H1 (cell line): ENCODE data around the gene CISTR. TPM values are rescaled to one million over a fixed set of nuclear protein-coding genes. Genes with fewer than 3 reads are reported as not detected.

Experiments
- CTCF ChIA-PET: fragments of 300-600 bp; sonication (Branson Sonifier 250); formaldehyde crosslinking; loops from one replicate; lab custom pipeline; 2021; ENCODE audit not compliant: partially characterized antibody; lab: Charles Lee
- POLR2A ChIA-PET: fragments of 300-600 bp; sonication (Branson Sonifier 250); formaldehyde crosslinking; loops from one replicate; lab custom pipeline; 2021; ENCODE audit warnings: inconsistent platforms; ENCODE audit not compliant: partially characterized antibody; lab: Charles Lee
- DNase-seq, 2 experiments: peaks; one replicate each; pipeline versions ENCODE4 v3.0.0 to v3.0.0-alpha.2; 2010 to 2022; ENCODE audit warnings: low spot score in 2 of 2, low read depth in 1 of 2, mixed read lengths in 1 of 2
- FAIRE-seq: peaks from 2 replicates; lab custom pipeline; 2011; peaks lifted over from hg19 to GRCh38; lab: Jason Lieb, UNC
- H2AFZ ChIP-seq: 2 replicates; pipeline ENCODE4 v1.8.1; 2012; ENCODE audit warnings: low read length, inconsistent platforms
- H2AK5ac ChIP-seq: 2 replicates; pipeline ENCODE4 v1.6.1; 2013; ENCODE audit warnings: low read depth, low read length
- H2BK120ac ChIP-seq: replicated peaks from 2 replicates; pipeline ENCODE3; 2013; ENCODE audit warnings: low read depth, low read length, inconsistent platforms
- H2BK12ac ChIP-seq: 2 replicates; pipeline ENCODE4 v1.6.1; 2013; ENCODE audit warnings: low read depth, low read length
- H2BK15ac ChIP-seq: 2 replicates; pipeline ENCODE4 v1.6.1; 2013; ENCODE audit warnings: low read length
- H2BK20ac ChIP-seq: 2 replicates; pipeline ENCODE4 v1.6.1; 2013; ENCODE audit warnings: low read length
- H2BK5ac ChIP-seq: 2 replicates; pipeline ENCODE4 v1.6.1; 2013; ENCODE audit warnings: low read depth, low read length
- H3K14ac ChIP-seq: 2 replicates; pipeline ENCODE4 v1.6.1; 2013; ENCODE audit warnings: inconsistent platforms; ENCODE audit not compliant: insufficient read length
- H3K18ac ChIP-seq: 2 replicates; pipeline ENCODE4 v1.6.1; 2013; ENCODE audit warnings: low read length; ENCODE audit errors: extremely low read depth
- H3K23ac ChIP-seq: 2 replicates; pipeline ENCODE4 v1.6.1; 2013; ENCODE audit warnings: inconsistent platforms; ENCODE audit not compliant: insufficient read length
- H3K23me2 ChIP-seq: 2 replicates; pipeline ENCODE4 v1.6.1; 2013; ENCODE audit warnings: low read depth, low read length
- H3K27ac ChIP-seq: 2 replicates; pipeline ENCODE4 v1.6.1; 2011; ENCODE audit warnings: low read depth, low read length, inconsistent platforms
- H3K27me3 ChIP-seq, 4 experiments: replicated peaks in 1 of 4; 1 replicate in 1 of 4; 2 replicates in 3 of 4; pipeline versions ENCODE4 v1.6.1 to v1.8.1; 2011 to 2013; ENCODE audit warnings: low read length in 3 of 4, mild to moderate bottlenecking in 3 of 4, inconsistent platforms in 2 of 4, mixed read lengths in 2 of 4, moderate library complexity in 1 of 4; ENCODE audit not compliant: control insufficient read depth in 3 of 4, insufficient read depth in 3 of 4; ENCODE audit errors: extremely low read depth in 1 of 4
- H3K36me3 ChIP-seq, 4 experiments: 2 replicates each; pipeline versions ENCODE4 v1.6.1 to v1.8.1; 2011 to 2013; ENCODE audit warnings: mild to moderate bottlenecking in 4 of 4, low read length in 3 of 4, moderate library complexity in 2 of 4, control low read depth in 1 of 4, inconsistent platforms in 1 of 4; ENCODE audit not compliant: insufficient read depth in 4 of 4, control insufficient read depth in 2 of 4
- H3K4ac ChIP-seq: replicated peaks from 2 replicates; pipeline ENCODE3; 2013; ENCODE audit warnings: low read length, low read depth, mixed read lengths, inconsistent platforms; ENCODE audit not compliant: insufficient read length
- H3K4me1 ChIP-seq, 4 experiments: replicated peaks in 1 of 4; 1 replicate in 1 of 4; 2 replicates in 3 of 4; pipeline versions ENCODE4 v1.6.1 to v1.8.1; 2011 to 2013; ENCODE audit warnings: low read length in 3 of 4, inconsistent platforms in 2 of 4, mixed read lengths in 1 of 4; ENCODE audit not compliant: insufficient read depth in 4 of 4, control insufficient read depth in 3 of 4
- H3K4me2 ChIP-seq, 2 experiments: 2 replicates each; pipeline versions ENCODE4 v1.6.1 to v1.8.1; 2011 to 2013; ENCODE audit warnings: low read depth in 2 of 2, low read length in 2 of 2, control low read depth in 1 of 2, inconsistent platforms in 1 of 2, mild to moderate bottlenecking in 1 of 2; ENCODE audit not compliant: insufficient read depth in 1 of 2
- H3K4me3 ChIP-seq, 4 experiments: fragments of 200-600, 300-600 bp in 1 of 4; sonication (generic), shearing (Covaris generic), sonication (Bioruptor Twin) in 1 of 4; 2 replicates each; pipeline versions ENCODE4 v1.5.1 to v1.8.1; 2011 to 2016; ENCODE audit warnings: low read length in 4 of 4, low read depth in 3 of 4, control low read depth in 2 of 4, inconsistent platforms in 2 of 4, mild to moderate bottlenecking in 2 of 4, mixed read lengths in 1 of 4, moderate library complexity in 1 of 4; ENCODE audit not compliant: insufficient read depth in 2 of 4; ENCODE audit errors: extremely low read depth in 1 of 4
- H3K56ac ChIP-seq: replicated peaks from 2 replicates; pipeline ENCODE3; 2013; ENCODE audit warnings: low read depth, mild to moderate bottlenecking, mixed read lengths, low read length, inconsistent platforms; ENCODE audit not compliant: insufficient read length
- H3K79me1 ChIP-seq: 2 replicates; pipeline ENCODE4 v1.6.1; 2013; ENCODE audit warnings: low read depth, low read length, control low read depth
- H3K79me2 ChIP-seq, 2 experiments: 2 replicates each; pipeline versions ENCODE4 v1.6.1 to v1.8.1; 2012 to 2013; ENCODE audit warnings: low read length in 2 of 2, mild to moderate bottlenecking in 2 of 2, inconsistent platforms in 1 of 2; ENCODE audit not compliant: insufficient read depth in 2 of 2, control insufficient read depth in 1 of 2
- H3K9ac ChIP-seq, 4 experiments: replicated peaks in 1 of 4; 1 replicate in 1 of 4; 2 replicates in 3 of 4; pipeline versions ENCODE4 v1.6.1 to v1.8.1; 2011 to 2013; ENCODE audit warnings: low read depth in 3 of 4, low read length in 3 of 4, control low read depth in 2 of 4, mild to moderate bottlenecking in 2 of 4, moderate library complexity in 2 of 4, inconsistent platforms in 1 of 4; ENCODE audit errors: extremely low read depth in 1 of 4
- H3K9me3 ChIP-seq, 2 experiments: 2 replicates each; pipeline versions ENCODE4 v1.6.1 to v1.8.1; 2012 to 2013; ENCODE audit warnings: mild to moderate bottlenecking in 2 of 2, moderate library complexity in 2 of 2, control low read depth in 1 of 2, inconsistent platforms in 1 of 2, low read depth in 1 of 2, low read length in 1 of 2, mixed read lengths in 1 of 2; ENCODE audit not compliant: insufficient read depth in 2 of 2
- H4K20me1 ChIP-seq, 2 experiments: replicated peaks in 1 of 2; 2 replicates each; pipeline versions ENCODE3 to v1.8.1; 2011 to 2013; ENCODE audit warnings: inconsistent platforms in 2 of 2, low read length in 2 of 2, mild to moderate bottlenecking in 1 of 2; ENCODE audit not compliant: insufficient read depth in 2 of 2, control insufficient read depth in 1 of 2
- H4K5ac ChIP-seq: 2 replicates; pipeline ENCODE4 v1.6.1; 2013; ENCODE audit warnings: low read length, low read depth, mixed read lengths, inconsistent platforms; ENCODE audit not compliant: insufficient read length
- H4K8ac ChIP-seq: 2 replicates; pipeline ENCODE4 v1.8.0; 2013; ENCODE audit warnings: mild to moderate bottlenecking, moderate library complexity, low read length, inconsistent platforms; ENCODE audit not compliant: insufficient read depth; ENCODE audit errors: extremely low read depth
- H4K91ac ChIP-seq: replicated peaks from 2 replicates; pipeline ENCODE3; 2013; ENCODE audit warnings: low read length, mixed read lengths, inconsistent platforms; ENCODE audit not compliant: insufficient read length
- CHD1 ChIP-seq: IDR thresholded peaks from 2 replicates; pipeline ENCODE4 v1.6.1; 2012; ENCODE audit warnings: low read depth, low read length, improper control_type of control experiment
- CTBP2 ChIP-seq: IDR thresholded peaks from 2 replicates; pipeline ENCODE4 v1.7.0; 2011; ENCODE audit warnings: borderline replicate concordance, mild to moderate bottlenecking, moderate library complexity, mixed read lengths, low read length; ENCODE audit not compliant: insufficient read depth, insufficient read length
- EZH2 ChIP-seq: fragments of 200-600 bp; sonication (generic); IDR thresholded peaks from 2 replicates; pipeline ENCODE4 v1.7.1; 2012; ENCODE audit warnings: low read depth, mild to moderate bottlenecking, moderate library complexity, low read length, inconsistent platforms; ENCODE audit not compliant: severe bottlenecking
- GABPA ChIP-seq: IDR thresholded peaks from 2 replicates; pipeline ENCODE4 v1.6.1; 2011; ENCODE audit warnings: mild to moderate bottlenecking, low read length, moderate library complexity, borderline replicate concordance; ENCODE audit not compliant: insufficient read depth
- KDM5A ChIP-seq: fragments of 200-600 bp; IDR thresholded peaks from 2 replicates; pipeline ENCODE4 v1.7.1; 2012; ENCODE audit warnings: mild to moderate bottlenecking, low read length, inconsistent platforms, mixed read lengths
- NANOG ChIP-seq: IDR thresholded peaks from 2 replicates; pipeline ENCODE4 v1.6.1; 2011; ENCODE audit warnings: low read length, low read depth, mild to moderate bottlenecking, inconsistent platforms; ENCODE audit not compliant: insufficient read depth, poor library complexity, severe bottlenecking
- RAD21 ChIP-seq, 2 experiments: IDR thresholded peaks in 1 of 2; conservative IDR thresholded peaks in 1 of 2; 2 replicates each; pipeline ENCODE4 v1.6.1; 2011; ENCODE audit warnings: low read depth in 2 of 2, low read length in 2 of 2, improper control_type of control experiment in 1 of 2, inconsistent platforms in 1 of 2, mild to moderate bottlenecking in 1 of 2, moderate library complexity in 1 of 2
- SP4 ChIP-seq: IDR thresholded peaks from 2 replicates; pipeline ENCODE4 v1.6.1; 2012; ENCODE audit warnings: low read length, inconsistent platforms
- SRF ChIP-seq: IDR thresholded peaks from 2 replicates; pipeline ENCODE4 v1.6.1; 2011; ENCODE audit warnings: mild to moderate bottlenecking, low read depth, low read length, moderate library complexity
- TAF7 ChIP-seq: optimal IDR thresholded peaks from 2 replicates; pipeline ENCODE3; 2011; ENCODE audit warnings: low read depth, mild to moderate bottlenecking, inconsistent platforms, low read length, moderate library complexity, borderline replicate concordance
- USF2 ChIP-seq: IDR thresholded peaks from 2 replicates; pipeline ENCODE4 v1.6.1; 2011; ENCODE audit warnings: low read length, improper control_type of control experiment
- ZNF274 ChIP-seq: IDR thresholded peaks from 2 replicates; pipeline ENCODE4 v1.7.0; 2012; ENCODE audit warnings: low read length, borderline replicate concordance; ENCODE audit errors: extremely low read depth
- WGBS, 2 experiments: shearing (Covaris generic) in 1 of 2; methylation state at CpG; one replicate each; pipeline versions ENCODE4 v1.1.6 to v1.1.7; 2013 to 2015; ENCODE audit warnings: low lambda C conversion rate in 2 of 2, mixed read lengths in 2 of 2, inconsistent platforms in 1 of 2, low coverage in 1 of 2, missing lambda C conversion rate in 1 of 2; ENCODE audit not compliant: insufficient replicate concordance in 2 of 2, insufficient coverage in 1 of 2, insufficient read length in 1 of 2; ENCODE audit errors: extremely low coverage in 1 of 2, missing lambda C conversion rate in 1 of 2; 5-methylcytosine and 5-hydroxymethylcytosine counted together
- polyA plus RNA-seq, 7 experiments: library from polyadenylated mRNA; depleted of rRNA in 3 of 7; stranded (reverse) in 5 of 7; unstranded in 2 of 7; fragments of >200 nt in 5 of 7; fragments of 200-250 nt in 2 of 7; gene quantifications; 1 replicate in 5 of 7; 2 replicates in 1 of 7; 4 replicates in 1 of 7; pipeline versions ENCODE4 v1.2.1 to v1.2.3, GENCODE V29; 2011 to 2013; ENCODE audit warnings: missing spikeins in 2 of 7, mixed read lengths in 2 of 7
- total RNA-seq: library from RNA; stranded (reverse); fragmentation: NEBNext Ultra II Directional; extraction: Animal tissue kit (Norgen Biotek cat#: 25700); gene quantifications from 2 replicates; pipeline ENCODE4 v1.2.1, GENCODE V29; 2021

CISTR gene
- total and polyA plus RNA-seq, 2 of the 8 experiments (the other 6 are each of a cell fraction or from before 2014, with no cell fraction given) = not detected

GRCh38 chr12:53744130-53744441, 7.7 kb downstream of the CISTR start:
- H3K14ac ChIP-seq = no peak overlapping the region
- no peak overlapping the region for H3K4me3 ChIP-seq
- no peak overlapping the region for H2BK5ac ChIP-seq
- no peak overlapping the region for H2BK12ac ChIP-seq
- H3K36me3 ChIP-seq = no peaks in the 10 kb centered on the region
- no peaks in the 10 kb centered on the region for H4K20me1 ChIP-seq
- no peak overlapping the region for H3K27ac ChIP-seq
- H2AK5ac ChIP-seq = no peak overlapping the region
- 57% methylated on average over 1 of the region's 1 CpG; no CpG with 5 or more reads in 1 of the 2 experiments for WGBS, 2 experiments
- H2BK20ac ChIP-seq = no peak overlapping the region
- peaks cover 7% of the 10 kb centered on the region; the same call in 1 of the 2 replicates for H3K23me2 ChIP-seq
- no peak overlapping the region for H3K18ac ChIP-seq
- H3K27me3 ChIP-seq = peaks cover 34 to 73% (median 53%) of the 10 kb centered on the region in 4 experiments
- ChIA-PET CTCF (interaction anchor here (0.7 to 21.0 kb wide), 32 partner anchors 12 to 473 kb away, joined by 3 to 531 read pairs (median 4); partner anchors contain the start of gene CALCOCO1), POLR2A (interaction anchor here (1.0 to 1.3 kb wide), 2 partner anchors 8 to 13 kb away, joined by 3 read pairs; no protein-coding TSS in a partner anchor)
- H3K4me1 ChIP-seq = peaks cover 0 to 16% (median 5%) of the 10 kb centered on the region in 4 experiments; a peak in 5 of 7 replicates
- H3K4ac ChIP-seq = no peak overlapping the region
- H3K4me2 ChIP-seq = no peak overlapping the region
- no peak overlapping the region for H4K8ac ChIP-seq
- H3K9me3 ChIP-seq = no peaks in the 10 kb centered on the region
- H4K91ac ChIP-seq = no peak overlapping the region
- DNase-seq (no peak), FAIRE-seq (no peak)
- H3K9ac ChIP-seq = no peak overlapping the region
- no peak overlapping the region for H4K5ac ChIP-seq
- H3K56ac ChIP-seq = no peak overlapping the region
- H2BK15ac ChIP-seq = no peak overlapping the region
- no peak overlapping the region for H3K23ac ChIP-seq
- no peak overlapping the region for H2BK120ac ChIP-seq
- H3K79me2 ChIP-seq = no peaks in the 10 kb centered on the region
- no peak overlapping the region for H2AFZ ChIP-seq
- no peaks in the 10 kb centered on the region for H3K79me1 ChIP-seq
- TF ChIP-seq TAF7 (no peak), USF2 (no peak), GABPA (no peak), RAD21 (IDR thresholded peaks at IDR 0.05 in 1 of 2, conservative IDR thresholded peaks at IDR 0.05 in 1 of 2; ENCODE audit: low read depth in 2 of 2, low read length in 2 of 2) (no peak), EZH2 (no peak), ZNF274 (no peak), NANOG (no peak), SRF (no peak), KDM5A (no peak), CTBP2 (no peak), CHD1 (no peak), SP4 (no peak)
